H1 (cell line): ENCODE measurements around the gene FLCN. TPM values are rescaled to one million over a fixed set of nuclear protein-coding genes. Genes with fewer than 3 reads are reported as not detected.

Experiments used
- CTCF ChIA-PET: fragments of 300-600 bp; sonication (Branson Sonifier 250); formaldehyde crosslinking; loops from one replicate; lab custom pipeline; 2021; ENCODE audit not compliant: partially characterized antibody; lab: Charles Lee
- POLR2A ChIA-PET: fragments of 300-600 bp; sonication (Branson Sonifier 250); formaldehyde crosslinking; loops from one replicate; lab custom pipeline; 2021; ENCODE audit warnings: inconsistent platforms; ENCODE audit not compliant: partially characterized antibody; lab: Charles Lee
- DNase-seq, 2 experiments: peaks; one replicate each; pipeline versions ENCODE4 v3.0.0 to v3.0.0-alpha.2; 2010 to 2022; ENCODE audit warnings: low spot score in 2 of 2, low read depth in 1 of 2, mixed read lengths in 1 of 2
- FAIRE-seq: peaks from 2 replicates; lab custom pipeline; 2011; peaks lifted over from hg19 to GRCh38; lab: Jason Lieb, UNC
- H2AFZ ChIP-seq: 2 replicates; pipeline ENCODE4 v1.8.1; 2012; ENCODE audit warnings: low read length, inconsistent platforms
- H2AK5ac ChIP-seq: 2 replicates; pipeline ENCODE4 v1.6.1; 2013; ENCODE audit warnings: low read depth, low read length
- H2BK120ac ChIP-seq: replicated peaks from 2 replicates; pipeline ENCODE3; 2013; ENCODE audit warnings: low read depth, low read length, inconsistent platforms
- H2BK12ac ChIP-seq: 2 replicates; pipeline ENCODE4 v1.6.1; 2013; ENCODE audit warnings: low read depth, low read length
- H2BK15ac ChIP-seq: 2 replicates; pipeline ENCODE4 v1.6.1; 2013; ENCODE audit warnings: low read length
- H2BK20ac ChIP-seq: 2 replicates; pipeline ENCODE4 v1.6.1; 2013; ENCODE audit warnings: low read length
- H2BK5ac ChIP-seq: 2 replicates; pipeline ENCODE4 v1.6.1; 2013; ENCODE audit warnings: low read depth, low read length
- H3K14ac ChIP-seq: 2 replicates; pipeline ENCODE4 v1.6.1; 2013; ENCODE audit warnings: inconsistent platforms; ENCODE audit not compliant: insufficient read length
- H3K18ac ChIP-seq: 2 replicates; pipeline ENCODE4 v1.6.1; 2013; ENCODE audit warnings: low read length; ENCODE audit errors: extremely low read depth
- H3K23ac ChIP-seq: 2 replicates; pipeline ENCODE4 v1.6.1; 2013; ENCODE audit warnings: inconsistent platforms; ENCODE audit not compliant: insufficient read length
- H3K23me2 ChIP-seq: 2 replicates; pipeline ENCODE4 v1.6.1; 2013; ENCODE audit warnings: low read depth, low read length
- H3K27ac ChIP-seq: 2 replicates; pipeline ENCODE4 v1.6.1; 2011; ENCODE audit warnings: low read depth, low read length, inconsistent platforms
- H3K27me3 ChIP-seq, 4 experiments: replicated peaks in 1 of 4; 1 replicate in 1 of 4; 2 replicates in 3 of 4; pipeline versions ENCODE4 v1.6.1 to v1.8.1; 2011 to 2013; ENCODE audit warnings: low read length in 3 of 4, mild to moderate bottlenecking in 3 of 4, inconsistent platforms in 2 of 4, mixed read lengths in 2 of 4, moderate library complexity in 1 of 4; ENCODE audit not compliant: control insufficient read depth in 3 of 4, insufficient read depth in 3 of 4; ENCODE audit errors: extremely low read depth in 1 of 4
- H3K36me3 ChIP-seq, 4 experiments: 2 replicates each; pipeline versions ENCODE4 v1.6.1 to v1.8.1; 2011 to 2013; ENCODE audit warnings: mild to moderate bottlenecking in 4 of 4, low read length in 3 of 4, moderate library complexity in 2 of 4, control low read depth in 1 of 4, inconsistent platforms in 1 of 4; ENCODE audit not compliant: insufficient read depth in 4 of 4, control insufficient read depth in 2 of 4
- H3K4ac ChIP-seq: replicated peaks from 2 replicates; pipeline ENCODE3; 2013; ENCODE audit warnings: low read length, low read depth, mixed read lengths, inconsistent platforms; ENCODE audit not compliant: insufficient read length
- H3K4me1 ChIP-seq, 4 experiments: replicated peaks in 1 of 4; 1 replicate in 1 of 4; 2 replicates in 3 of 4; pipeline versions ENCODE4 v1.6.1 to v1.8.1; 2011 to 2013; ENCODE audit warnings: low read length in 3 of 4, inconsistent platforms in 2 of 4, mixed read lengths in 1 of 4; ENCODE audit not compliant: insufficient read depth in 4 of 4, control insufficient read depth in 3 of 4
- H3K4me2 ChIP-seq, 2 experiments: 2 replicates each; pipeline versions ENCODE4 v1.6.1 to v1.8.1; 2011 to 2013; ENCODE audit warnings: low read depth in 2 of 2, low read length in 2 of 2, control low read depth in 1 of 2, inconsistent platforms in 1 of 2, mild to moderate bottlenecking in 1 of 2; ENCODE audit not compliant: insufficient read depth in 1 of 2
- H3K4me3 ChIP-seq, 4 experiments: fragments of 200-600, 300-600 bp in 1 of 4; sonication (generic), shearing (Covaris generic), sonication (Bioruptor Twin) in 1 of 4; 2 replicates each; pipeline versions ENCODE4 v1.5.1 to v1.8.1; 2011 to 2016; ENCODE audit warnings: low read length in 4 of 4, low read depth in 3 of 4, control low read depth in 2 of 4, inconsistent platforms in 2 of 4, mild to moderate bottlenecking in 2 of 4, mixed read lengths in 1 of 4, moderate library complexity in 1 of 4; ENCODE audit not compliant: insufficient read depth in 2 of 4; ENCODE audit errors: extremely low read depth in 1 of 4
- H3K56ac ChIP-seq: replicated peaks from 2 replicates; pipeline ENCODE3; 2013; ENCODE audit warnings: low read depth, mild to moderate bottlenecking, mixed read lengths, low read length, inconsistent platforms; ENCODE audit not compliant: insufficient read length
- H3K79me1 ChIP-seq: 2 replicates; pipeline ENCODE4 v1.6.1; 2013; ENCODE audit warnings: low read depth, low read length, control low read depth
- H3K79me2 ChIP-seq, 2 experiments: 2 replicates each; pipeline versions ENCODE4 v1.6.1 to v1.8.1; 2012 to 2013; ENCODE audit warnings: low read length in 2 of 2, mild to moderate bottlenecking in 2 of 2, inconsistent platforms in 1 of 2; ENCODE audit not compliant: insufficient read depth in 2 of 2, control insufficient read depth in 1 of 2
- H3K9ac ChIP-seq, 4 experiments: replicated peaks in 1 of 4; 1 replicate in 1 of 4; 2 replicates in 3 of 4; pipeline versions ENCODE4 v1.6.1 to v1.8.1; 2011 to 2013; ENCODE audit warnings: low read depth in 3 of 4, low read length in 3 of 4, control low read depth in 2 of 4, mild to moderate bottlenecking in 2 of 4, moderate library complexity in 2 of 4, inconsistent platforms in 1 of 4; ENCODE audit errors: extremely low read depth in 1 of 4
- H3K9me3 ChIP-seq, 2 experiments: 2 replicates each; pipeline versions ENCODE4 v1.6.1 to v1.8.1; 2012 to 2013; ENCODE audit warnings: mild to moderate bottlenecking in 2 of 2, moderate library complexity in 2 of 2, control low read depth in 1 of 2, inconsistent platforms in 1 of 2, low read depth in 1 of 2, low read length in 1 of 2, mixed read lengths in 1 of 2; ENCODE audit not compliant: insufficient read depth in 2 of 2
- H4K20me1 ChIP-seq, 2 experiments: replicated peaks in 1 of 2; 2 replicates each; pipeline versions ENCODE3 to v1.8.1; 2011 to 2013; ENCODE audit warnings: inconsistent platforms in 2 of 2, low read length in 2 of 2, mild to moderate bottlenecking in 1 of 2; ENCODE audit not compliant: insufficient read depth in 2 of 2, control insufficient read depth in 1 of 2
- H4K5ac ChIP-seq: 2 replicates; pipeline ENCODE4 v1.6.1; 2013; ENCODE audit warnings: low read length, low read depth, mixed read lengths, inconsistent platforms; ENCODE audit not compliant: insufficient read length
- H4K8ac ChIP-seq: 2 replicates; pipeline ENCODE4 v1.8.0; 2013; ENCODE audit warnings: mild to moderate bottlenecking, moderate library complexity, low read length, inconsistent platforms; ENCODE audit not compliant: insufficient read depth; ENCODE audit errors: extremely low read depth
- H4K91ac ChIP-seq: replicated peaks from 2 replicates; pipeline ENCODE3; 2013; ENCODE audit warnings: low read length, mixed read lengths, inconsistent platforms; ENCODE audit not compliant: insufficient read length
- EP300 ChIP-seq, 2 experiments: IDR thresholded peaks; 1 replicate in 1 of 2; 2 replicates in 1 of 2; pipeline ENCODE4 v1.6.1; 2011 to 2012; ENCODE audit warnings: low read depth in 2 of 2, low read length in 2 of 2, mild to moderate bottlenecking in 2 of 2, borderline replicate concordance in 1 of 2, inconsistent platforms in 1 of 2, moderate library complexity in 1 of 2
- HDAC2 ChIP-seq, 2 experiments: fragments of 300-600 bp in 1 of 2; sonication (generic) in 1 of 2; IDR thresholded peaks; 2 replicates each; pipeline ENCODE4 v1.6.1; 2011 to 2012; ENCODE audit warnings: low read depth in 2 of 2, low read length in 2 of 2, mild to moderate bottlenecking in 2 of 2, moderate library complexity in 2 of 2, borderline replicate concordance in 1 of 2, inconsistent platforms in 1 of 2
- NRF1 ChIP-seq: IDR thresholded peaks from 2 replicates; pipeline ENCODE4 v1.6.1; 2011; ENCODE audit warnings: mild to moderate bottlenecking, low read depth, low read length, improper control_type of control experiment
- POLR2A ChIP-seq, 2 experiments: IDR thresholded peaks; 1 replicate in 1 of 2; 2 replicates in 1 of 2; pipeline ENCODE4 v1.6.1; 2011; ENCODE audit warnings: low read depth in 2 of 2, low read length in 2 of 2, mild to moderate bottlenecking in 2 of 2; ENCODE audit errors: control extremely low read depth in 1 of 2
- SP1 ChIP-seq: IDR thresholded peaks from 2 replicates; pipeline ENCODE4 v1.6.1; 2011; ENCODE audit warnings: low read depth, low read length
- SP4 ChIP-seq: IDR thresholded peaks from 2 replicates; pipeline ENCODE4 v1.6.1; 2012; ENCODE audit warnings: low read length, inconsistent platforms
- TBP ChIP-seq: IDR thresholded peaks from 2 replicates; pipeline ENCODE4 v1.6.1; 2011; ENCODE audit warnings: low read depth, low read length, improper control_type of control experiment
- ZNF274 ChIP-seq: IDR thresholded peaks from 2 replicates; pipeline ENCODE4 v1.7.0; 2012; ENCODE audit warnings: low read length, borderline replicate concordance; ENCODE audit errors: extremely low read depth
- WGBS, 2 experiments: shearing (Covaris generic) in 1 of 2; methylation state at CpG; one replicate each; pipeline versions ENCODE4 v1.1.6 to v1.1.7; 2013 to 2015; ENCODE audit warnings: low lambda C conversion rate in 2 of 2, mixed read lengths in 2 of 2, inconsistent platforms in 1 of 2, low coverage in 1 of 2, missing lambda C conversion rate in 1 of 2; ENCODE audit not compliant: insufficient replicate concordance in 2 of 2, insufficient coverage in 1 of 2, insufficient read length in 1 of 2; ENCODE audit errors: extremely low coverage in 1 of 2, missing lambda C conversion rate in 1 of 2; 5-methylcytosine and 5-hydroxymethylcytosine counted together
- polyA plus RNA-seq, 7 experiments: library from polyadenylated mRNA; depleted of rRNA in 3 of 7; stranded (reverse) in 5 of 7; unstranded in 2 of 7; fragments of >200 nt in 5 of 7; fragments of 200-250 nt in 2 of 7; gene quantifications; 1 replicate in 5 of 7; 2 replicates in 1 of 7; 4 replicates in 1 of 7; pipeline versions ENCODE4 v1.2.1 to v1.2.3, GENCODE V29; 2011 to 2013; ENCODE audit warnings: missing spikeins in 2 of 7, mixed read lengths in 2 of 7
- total RNA-seq: library from RNA; stranded (reverse); fragmentation: NEBNext Ultra II Directional; extraction: Animal tissue kit (Norgen Biotek cat#: 25700); gene quantifications from 2 replicates; pipeline ENCODE4 v1.2.1, GENCODE V29; 2021
- TF ChIP-seq, protein P1 (sequence below), 3 experiments: IDR thresholded peaks; 1 replicate in 2 of 3; 2 replicates in 1 of 3; pipeline versions ENCODE4 v1.5.1 to v1.6.1; 2011; ENCODE audit warnings: low read length in 3 of 3, mild to moderate bottlenecking in 3 of 3, inconsistent platforms in 2 of 3, low read depth in 1 of 3, moderate library complexity in 1 of 3; ENCODE audit not compliant: insufficient read depth in 1 of 3; ENCODE audit errors: control extremely low read depth in 1 of 3

Gene FLCN
- total and polyA plus RNA-seq, 2 of the 8 experiments (the other 6 are each of a cell fraction or from before 2014, with no cell fraction given): 15.6 to 34.6 TPM

DNA sequence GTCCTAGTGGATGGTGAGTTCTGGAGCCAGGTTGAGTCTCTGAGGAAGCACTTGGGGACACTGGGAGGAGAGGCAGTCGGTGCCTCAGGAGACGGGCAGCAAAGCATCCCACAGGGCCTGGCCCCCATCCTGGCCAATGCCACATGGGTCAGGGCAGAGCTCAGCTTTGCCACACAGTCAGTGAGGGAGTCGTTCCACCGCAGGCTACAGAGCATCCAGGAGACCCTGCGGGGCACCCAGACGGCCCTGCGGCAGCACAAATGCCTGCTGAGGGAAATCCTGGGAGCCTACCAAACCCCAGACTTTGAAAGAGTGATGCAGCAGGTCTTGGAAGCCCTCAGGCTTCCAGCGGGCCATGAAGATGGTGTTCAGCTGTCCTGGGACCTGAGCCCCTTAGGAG is 70.5 kb downstream of the FLCN start:
- Histone ChIP-seq H3K23me2 (no peaks in the 10 kb centered on the region), H2BK5ac (no peak overlapping the region), H3K4ac (no peak overlapping the region), H2BK15ac (no peak overlapping the region), H3K27me3 (no peaks in the 10 kb centered on the region; a peak in 1 of 7 replicates), H4K20me1 (peaks cover 2 to 10% of the 10 kb centered on the region in 2 experiments), H4K91ac (no peak overlapping the region), H3K4me3 (no peak overlapping the region), H2BK120ac (no peak overlapping the region), H4K8ac (no peak overlapping the region), H3K14ac (no peak overlapping the region), H3K9me3 (no peaks in the 10 kb centered on the region), H3K4me1 (no peaks in the 10 kb centered on the region), H3K4me2 (no peak overlapping the region), H3K9ac (no peak overlapping the region), H3K79me2 (no peaks in the 10 kb centered on the region)
- CTCF ChIA-PET: interaction anchor here (0.9 to 6.2 kb wide), 6 partner anchors 10 to 153 kb away, joined by 3 to 44 read pairs (median 3); no protein-coding TSS in a partner anchor
- POLR2A ChIA-PET: no interaction called here
- no peak for DNase-seq
- TF ChIP-seq, protein P1, sequence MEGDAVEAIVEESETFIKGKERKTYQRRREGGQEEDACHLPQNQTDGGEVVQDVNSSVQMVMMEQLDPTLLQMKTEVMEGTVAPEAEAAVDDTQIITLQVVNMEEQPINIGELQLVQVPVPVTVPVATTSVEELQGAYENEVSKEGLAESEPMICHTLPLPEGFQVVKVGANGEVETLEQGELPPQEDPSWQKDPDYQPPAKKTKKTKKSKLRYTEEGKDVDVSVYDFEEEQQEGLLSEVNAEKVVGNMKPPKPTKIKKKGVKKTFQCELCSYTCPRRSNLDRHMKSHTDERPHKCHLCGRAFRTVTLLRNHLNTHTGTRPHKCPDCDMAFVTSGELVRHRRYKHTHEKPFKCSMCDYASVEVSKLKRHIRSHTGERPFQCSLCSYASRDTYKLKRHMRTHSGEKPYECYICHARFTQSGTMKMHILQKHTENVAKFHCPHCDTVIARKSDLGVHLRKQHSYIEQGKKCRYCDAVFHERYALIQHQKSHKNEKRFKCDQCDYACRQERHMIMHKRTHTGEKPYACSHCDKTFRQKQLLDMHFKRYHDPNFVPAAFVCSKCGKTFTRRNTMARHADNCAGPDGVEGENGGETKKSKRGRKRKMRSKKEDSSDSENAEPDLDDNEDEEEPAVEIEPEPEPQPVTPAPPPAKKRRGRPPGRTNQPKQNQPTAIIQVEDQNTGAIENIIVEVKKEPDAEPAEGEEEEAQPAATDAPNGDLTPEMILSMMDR (IDR thresholded peaks at IDR 0.05; ENCODE audit: control extremely low read depth in 1 of 3, insufficient read depth in 1 of 3, low read depth in 1 of 3, low read length in 3 of 3): no peak
- TF ChIP-seq HDAC2 (IDR thresholded peaks at IDR 0.05; ENCODE audit: borderline replicate concordance in 1 of 2, low read depth in 2 of 2, low read length in 2 of 2) (no peak), SP1 (no peak), TBP (no peak), SP4 (no peak), NRF1 (no peak), ZNF274 (no peak), EP300 (IDR thresholded peaks at IDR 0.05; ENCODE audit: borderline replicate concordance in 1 of 2, low read depth in 2 of 2, low read length in 2 of 2) (no peak), POLR2A (IDR thresholded peaks at IDR 0.05; ENCODE audit: control extremely low read depth in 1 of 2, low read depth in 2 of 2, low read length in 2 of 2) (no peak)
- TF ChIP-seq, all 59 proteins: peak for 0
- H3K27ac ChIP-seq: no peak overlapping the region
- WGBS, 2 experiments: 95% methylated on average over 8 of the region's 8 CpGs; no CpG with 5 or more reads in 1 of the 2 experiments
- H3K36me3 ChIP-seq: peaks cover 5 to 9% (median 7%) of the 10 kb centered on the region in 4 experiments; a peak in 6 of 8 replicates
- no peak overlapping the region for H2AK5ac ChIP-seq
- no peak overlapping the region for H2BK20ac ChIP-seq
- H4K5ac ChIP-seq: no peak overlapping the region
- H2BK12ac ChIP-seq: no peak overlapping the region
- H3K79me1 ChIP-seq: no peaks in the 10 kb centered on the region
- FAIRE-seq: no peak
- H3K56ac ChIP-seq: no peak overlapping the region
- H2AFZ ChIP-seq: no peak overlapping the region
- no peak overlapping the region for H3K18ac ChIP-seq
- no peak overlapping the region for H3K23ac ChIP-seq
